Neural progenitor cell (in vitro differentiated cells): ENCODE data around the gene TRIM46. TPM values are rescaled to one million over a fixed set of nuclear protein-coding genes. Genes with fewer than 3 reads are reported as not detected.

ENCODE experiments used
- DNase-seq: peaks from one replicate; pipeline ENCODE4 v3.0.0-alpha.2; 2016; ENCODE audit warnings: low spot score
- H2AFZ ChIP-seq: fragments of 200-600 bp; sonication (generic); replicated peaks from 2 replicates; pipeline ENCODE4 v1.6.1; 2016; ENCODE audit warnings: antibody characterized with exemption
- H3F3A ChIP-seq: fragments of 200-600 bp; sonication (generic); 2 replicates; pipeline ENCODE4 v1.6.1; 2016; ENCODE audit warnings: antibody characterized with exemption, low read depth
- H3K27ac ChIP-seq: fragments of 200-600 bp; sonication (generic); 2 replicates; pipeline ENCODE4 v1.5.1; 2016; ENCODE audit warnings: mild to moderate bottlenecking
- H3K27me3 ChIP-seq: fragments of 200-600 bp; sonication (generic); 2 replicates; pipeline ENCODE4 v1.6.1; 2016; ENCODE audit warnings: mild to moderate bottlenecking, moderate library complexity
- H3K36me3 ChIP-seq: fragments of 200-600 bp; sonication (generic); 2 replicates; pipeline ENCODE4 v1.5.1; 2016
- H3K4me1 ChIP-seq: fragments of 200-600 bp; sonication (generic); 2 replicates; pipeline ENCODE4 v1.6.1; 2016; ENCODE audit warnings: mixed run types
- H3K4me2 ChIP-seq: fragments of 200-600 bp; sonication (generic); 2 replicates; pipeline ENCODE4 v1.6.1; 2016
- H3K4me3 ChIP-seq: fragments of 200-600 bp; sonication (generic); 2 replicates; pipeline ENCODE4 v1.5.1; 2016
- H3K79me2 ChIP-seq: fragments of 200-600 bp; sonication (generic); 2 replicates; pipeline ENCODE4 v1.6.1; 2016; ENCODE audit warnings: low read depth
- H3K9ac ChIP-seq: fragments of 200-600 bp; sonication (generic); 2 replicates; pipeline ENCODE4 v1.6.1; 2016
- H3K9me3 ChIP-seq: fragments of 200-600 bp; sonication (generic); 2 replicates; pipeline ENCODE4 v1.5.1; 2016; ENCODE audit warnings: low read depth
- H4K20me1 ChIP-seq: fragments of 200-600 bp; sonication (generic); 2 replicates; pipeline ENCODE4 v1.6.1; 2016; ENCODE audit warnings: low read depth
- H3K27ac Mint-ChIP-seq: 3 replicates; pipeline ENCODE4 v1.8.0; 2021; ENCODE audit warnings: mixed read lengths
- H3K27me3 Mint-ChIP-seq: 2 replicates; pipeline ENCODE4 v1.8.0; 2022; ENCODE audit warnings: low read depth, mild to moderate bottlenecking, inconsistent platforms, moderate library complexity, mixed read lengths; ENCODE audit not compliant: insufficient read depth
- H3K36me3 Mint-ChIP-seq: 3 replicates; pipeline ENCODE4 v1.8.0; 2021; ENCODE audit warnings: mixed read lengths
- H3K4me1 Mint-ChIP-seq: 3 replicates; pipeline ENCODE4 v1.8.0; 2021; ENCODE audit warnings: mixed read lengths
- H3K4me3 Mint-ChIP-seq: 3 replicates; pipeline ENCODE4 v1.8.0; 2021; ENCODE audit warnings: mild to moderate bottlenecking, moderate library complexity, mixed read lengths
- H3K9me3 Mint-ChIP-seq: 3 replicates; pipeline ENCODE4 v1.8.0; 2020; ENCODE audit warnings: mixed read lengths
- CTCF ChIP-seq: fragments of 200-600 bp; sonication (generic); IDR thresholded peaks from 2 replicates; pipeline ENCODE4 v1.5.1; 2017; ENCODE audit warnings: antibody characterized with exemption, mild to moderate bottlenecking
- EZH2 ChIP-seq: fragments of 200-600 bp; sonication (generic); IDR thresholded peaks from 2 replicates; pipeline ENCODE4 v1.6.1; 2017; ENCODE audit warnings: antibody characterized with exemption, mild to moderate bottlenecking, moderate library complexity
- EZH2phosphoT487 ChIP-seq: fragments of 200-600 bp; sonication (generic); IDR thresholded peaks from 2 replicates; pipeline ENCODE4 v1.6.1; 2017; ENCODE audit warnings: antibody characterized with exemption
- total RNA-seq: library from RNA; depleted of rRNA; stranded (reverse); fragments of >200 nt; gene quantifications from 2 replicates; pipeline ENCODE4 v1.2.3, GENCODE V29; 2015; ENCODE audit warnings: low replicate concordance

The TRIM46 gene
- total RNA-seq, 1 donor from 2014 or later = 3.9 TPM

DNA sequence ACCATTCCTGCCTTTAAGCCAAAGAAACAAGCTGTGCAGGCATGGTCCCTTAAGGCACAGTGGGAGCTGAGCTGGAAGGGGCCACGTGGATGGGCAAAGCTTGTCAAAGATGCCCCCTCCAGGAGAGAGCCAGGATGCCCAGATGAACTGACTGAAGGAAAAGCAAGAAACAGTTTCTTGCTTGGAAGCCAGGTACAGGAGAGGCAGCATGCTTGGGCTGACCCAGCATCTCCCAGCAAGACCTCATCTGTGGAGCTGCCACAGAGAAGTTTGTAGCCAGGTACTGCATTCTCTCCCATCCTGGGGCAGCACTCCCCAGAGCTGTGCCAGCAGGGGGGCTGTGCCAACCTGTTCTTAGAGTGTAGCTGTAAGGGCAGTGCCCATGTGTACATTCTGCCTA, 39.3 kb upstream of the TRIM46 start:
- peaks cover 13% of the 10 kb centered on the region for H3K36me3 Mint-ChIP-seq
- no peaks in the 10 kb centered on the region for H3K9me3 ChIP-seq

GRCh38 chr1:155134880-155135414, 38.7 kb upstream of the TRIM46 start:
- peaks cover 3% of the 10 kb centered on the region for H4K20me1 ChIP-seq
- H3K27me3 ChIP-seq = peaks cover 9% of the 10 kb centered on the region
- DNase-seq = peak; percentile 75
- Mint-ChIP-seq H3K36me3 (peaks cover 13% of the 10 kb centered on the region), H3K9me3 (no peaks in the 10 kb centered on the region), H3K4me3 (peak overlapping the region; percentile 97), H3K4me1 (peaks cover 47% of the 10 kb centered on the region), H3K27ac (peak overlapping the region; percentile 90), H3K27me3 (peaks cover 10% of the 10 kb centered on the region)
- H3K4me2 ChIP-seq = peak overlapping the region; percentile 86
- peaks cover 10% of the 10 kb centered on the region for H3K4me1 ChIP-seq
- peak overlapping the region; percentile 66 for H3K4me3 ChIP-seq
- H3K36me3 ChIP-seq = no peaks in the 10 kb centered on the region
- H3K27ac ChIP-seq = peak overlapping the region; percentile 55
- H3K9ac ChIP-seq = peak overlapping the region; percentile 15
- peaks cover 33% of the 10 kb centered on the region for H3K79me2 ChIP-seq
- H2AFZ ChIP-seq = peak overlapping the region; percentile 38
- peaks cover 37% of the 10 kb centered on the region for H3F3A ChIP-seq
- no peak for TF ChIP-seq EZH2
- no peaks in the 10 kb centered on the region for H3K9me3 ChIP-seq

More for the DNA sequence above, 39.3 kb upstream of the TRIM46 start:
- no peaks in the 10 kb centered on the region for H3K36me3 ChIP-seq
- H3K4me2 ChIP-seq = peak overlapping the region; percentile 86
- peaks cover 39% of the 10 kb centered on the region for H3F3A ChIP-seq
- Mint-ChIP-seq H3K9me3 (no peaks in the 10 kb centered on the region), H3K27me3 (peaks cover 15% of the 10 kb centered on the region), H3K27ac (peak overlapping the region; percentile 90), H3K4me1 (peaks cover 53% of the 10 kb centered on the region), H3K4me3 (peak overlapping the region; percentile 97)
- H4K20me1 ChIP-seq = no peaks in the 10 kb centered on the region
- H3K27me3 ChIP-seq = peaks cover 16% of the 10 kb centered on the region
- no peak overlapping the region for H3K27ac ChIP-seq
- H3K9ac ChIP-seq = no peak overlapping the region
- no peak for DNase-seq
- peaks cover 26% of the 10 kb centered on the region for H3K79me2 ChIP-seq
- peak overlapping the region; percentile 66 for H3K4me3 ChIP-seq
- H3K4me1 ChIP-seq = peaks cover 17% of the 10 kb centered on the region
- H2AFZ ChIP-seq = no peak overlapping the region
- TF ChIP-seq CTCF = no peak
- no peak for TF ChIP-seq EZH2

DNA sequence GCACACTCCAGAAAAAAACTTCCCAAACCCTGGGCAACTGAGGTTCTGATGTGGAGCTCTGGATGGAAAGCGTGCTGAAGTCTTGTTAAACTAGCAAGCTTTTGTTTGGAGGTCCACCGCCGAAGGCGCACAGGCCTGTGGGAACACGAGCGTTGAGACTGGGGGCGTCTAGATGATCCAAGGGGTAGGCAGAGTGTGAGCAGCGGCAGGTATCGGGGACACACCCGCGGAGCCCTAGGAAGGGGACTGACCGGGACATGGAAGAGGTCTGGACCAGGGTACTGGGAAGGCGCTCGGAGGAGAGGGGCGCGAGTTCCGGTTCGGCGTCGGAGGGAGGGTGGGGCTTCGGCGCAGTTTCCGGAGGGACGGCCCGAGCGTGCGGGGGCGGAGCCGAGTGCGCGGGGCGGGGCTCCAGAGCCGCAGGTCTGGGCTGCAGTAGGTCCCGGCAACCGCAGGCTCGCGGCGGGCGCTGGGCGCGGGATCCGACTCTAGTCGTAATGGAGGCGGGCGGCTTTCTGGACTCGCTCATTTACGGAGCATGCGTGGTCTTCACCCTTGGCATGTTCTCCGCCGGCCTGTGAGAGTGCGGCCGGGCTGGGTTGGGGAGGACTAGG, 38.1 kb upstream of the TRIM46 start, which contains the start of gene SLC50A1:
TSS of gene SLC50A1 (plus strand) at position 438 of the 614 bp plus-strand sequence. CDS start at position 498, 60 bp downstream.
- H3K27me3 Mint-ChIP-seq = peaks cover 12% of the 10 kb centered on the region
- H3K9me3 ChIP-seq = no peaks in the 10 kb centered on the region
- H3K4me2 ChIP-seq = peak within 1 kb of the TSS; percentile 86
- peak within 1 kb of the TSS; percentile 98 for H3K27ac Mint-ChIP-seq
- TF ChIP-seq EZH2 = no peak
- TF ChIP-seq CTCF = peak; percentile 19
- peaks cover 45% of the 10 kb centered on the region for H3K4me1 Mint-ChIP-seq
- H3K36me3 ChIP-seq = no peaks in the 10 kb centered on the region
- H3K4me3 ChIP-seq = peak within 1 kb of the TSS; percentile 66
- H3K36me3 Mint-ChIP-seq = peaks cover 13% of the 10 kb centered on the region
- H3K4me1 ChIP-seq = peaks cover 5% of the 10 kb centered on the region
- H3K79me2 ChIP-seq = peaks cover 36% of the 10 kb centered on the region
- H3K4me3 Mint-ChIP-seq = peak within 1 kb of the TSS; percentile 97
- peaks cover 3% of the 10 kb centered on the region for H4K20me1 ChIP-seq
- H3K9ac ChIP-seq = peak within 1 kb of the TSS; percentile 25
- peaks cover 4% of the 10 kb centered on the region for H3K27me3 ChIP-seq
- H3F3A ChIP-seq = peaks cover 37% of the 10 kb centered on the region
- peak within 1 kb of the TSS; percentile 82 for H3K27ac ChIP-seq
- peak; percentile 99 for DNase-seq
- peak within 1 kb of the TSS; percentile 38 for H2AFZ ChIP-seq
- H3K9me3 Mint-ChIP-seq = no peaks in the 10 kb centered on the region

DNA sequence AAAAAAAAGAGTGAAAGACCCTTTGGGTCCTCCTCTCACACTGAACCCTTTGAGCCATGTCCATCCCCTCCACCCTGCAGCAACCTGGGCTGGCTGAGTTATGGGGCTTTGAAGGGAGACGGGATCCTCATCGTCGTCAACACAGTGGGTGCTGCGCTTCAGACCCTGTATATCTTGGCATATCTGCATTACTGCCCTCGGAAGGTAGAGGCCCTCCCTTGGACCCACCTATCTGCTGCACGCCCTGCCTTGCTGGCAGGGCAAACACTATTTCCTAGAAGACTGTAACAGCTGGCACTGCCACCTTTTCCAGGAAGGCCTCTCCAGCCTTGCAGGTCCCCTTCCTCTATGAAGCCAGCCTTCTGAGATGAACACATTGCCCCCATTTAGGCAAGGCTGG, 36.9 kb upstream of the TRIM46 start:
- H3K4me1 Mint-ChIP-seq = peaks cover 37% of the 10 kb centered on the region

More for the DNA sequence above, 36.9 kb upstream of the TRIM46 start:
- no peak overlapping the region for H3K9ac ChIP-seq
- H3K79me2 ChIP-seq = peaks cover 36% of the 10 kb centered on the region
- H3K27me3 ChIP-seq = peaks cover 10% of the 10 kb centered on the region
- H3F3A ChIP-seq = peaks cover 37% of the 10 kb centered on the region
- H3K36me3 ChIP-seq = no peaks in the 10 kb centered on the region
- peaks cover 4% of the 10 kb centered on the region for H3K4me1 ChIP-seq
- H3K4me2 ChIP-seq = peak overlapping the region; percentile 86
- no peak overlapping the region for H3K27ac ChIP-seq
- Mint-ChIP-seq H3K4me3 (peak overlapping the region; percentile 97), H3K36me3 (peaks cover 13% of the 10 kb centered on the region), H3K9me3 (no peaks in the 10 kb centered on the region), H3K27ac (peak overlapping the region; percentile 46), H3K27me3 (peaks cover 8% of the 10 kb centered on the region)
- no peaks in the 10 kb centered on the region for H3K9me3 ChIP-seq
- H3K4me3 ChIP-seq = peak overlapping the region; percentile 66
- peaks cover 3% of the 10 kb centered on the region for H4K20me1 ChIP-seq
- no peak for DNase-seq
- no peak overlapping the region for H2AFZ ChIP-seq
- no peak for TF ChIP-seq EZH2phosphoT487
- no peak for TF ChIP-seq CTCF
- TF ChIP-seq EZH2 = no peak
